ENCODE measurements around the gene GIPC1. TPM values are rescaled to one million over a fixed set of nuclear protein-coding genes. Genes with fewer than 3 reads are reported as not detected.

Gene GIPC1
- total and polyA plus RNA-seq, 9 of the 15 experiments (the other 6 are each of a cell fraction or from before 2014, with no cell fraction given): 0.49 to 54.7 (median 24.8) TPM

- TF ChIP-seq, protein P1, sequence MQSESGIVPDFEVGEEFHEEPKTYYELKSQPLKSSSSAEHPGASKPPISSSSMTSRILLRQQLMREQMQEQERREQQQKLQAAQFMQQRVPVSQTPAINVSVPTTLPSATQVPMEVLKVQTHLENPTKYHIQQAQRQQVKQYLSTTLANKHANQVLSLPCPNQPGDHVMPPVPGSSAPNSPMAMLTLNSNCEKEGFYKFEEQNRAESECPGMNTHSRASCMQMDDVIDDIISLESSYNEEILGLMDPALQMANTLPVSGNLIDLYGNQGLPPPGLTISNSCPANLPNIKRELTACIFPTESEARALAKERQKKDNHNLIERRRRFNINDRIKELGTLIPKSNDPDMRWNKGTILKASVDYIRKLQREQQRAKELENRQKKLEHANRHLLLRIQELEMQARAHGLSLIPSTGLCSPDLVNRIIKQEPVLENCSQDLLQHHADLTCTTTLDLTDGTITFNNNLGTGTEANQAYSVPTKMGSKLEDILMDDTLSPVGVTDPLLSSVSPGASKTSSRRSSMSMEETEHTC (IDR thresholded peaks at IDR 0.05): no peak
- no peak for TF ChIP-seq HDAC6 (IDR thresholded peaks at IDR 0.05; ENCODE audit: low read depth, low read length)
- no peak for TF ChIP-seq CBFA2T2 (conservative IDR thresholded peaks at IDR 0.05)
- TF ChIP-seq MGA (IDR thresholded peaks at IDR 0.05): no peak
- TF ChIP-seq CTBP1 (IDR thresholded peaks at IDR 0.05; ENCODE audit: borderline replicate concordance): no peak
- TF ChIP-seq MNT (conservative IDR thresholded peaks at IDR 0.05): no peak
Measured at GRCh38 chr19:14515501-14516047, 19.6 kb upstream of the GIPC1 start (continued).

All from K562 (cell line).